Kidney (tissue), 14 donors: ENCODE measurements around the gene HHATL. TPM values are rescaled to one million over a fixed set of nuclear protein-coding genes. Genes with fewer than 3 reads are reported as not detected.

ENCODE experiments used
- DNase-seq, 5 donors: peaks; one replicate each; pipeline ENCODE4 v3.0.0-alpha.2; 2013 to 2020
- FAIRE-seq: peaks from 2 replicates; lab custom pipeline; 2012; peaks lifted over from hg19 to GRCh38; lab: Jason Lieb, UNC
- H3K27ac ChIP-seq, 2 donors: one replicate each; pipeline ENCODE4 v1.7.0; 2013; ENCODE audit warnings: low read depth in 2 of 2, low read length in 2 of 2, inconsistent platforms in 1 of 2
- H3K27me3 ChIP-seq: one replicate; pipeline ENCODE4 v1.7.1; 2013; ENCODE audit warnings: low read length, inconsistent platforms; ENCODE audit not compliant: control insufficient read depth, insufficient read depth
- H3K36me3 ChIP-seq, 3 donors: one replicate each; pipeline versions ENCODE4 v1.7.0 to v1.7.1; 2013; ENCODE audit warnings: low read length in 3 of 3, control low read depth in 1 of 3, inconsistent platforms in 1 of 3; ENCODE audit not compliant: insufficient read depth in 3 of 3, control insufficient read depth in 2 of 3
- H3K4me1 ChIP-seq, 3 donors: one replicate each; pipeline versions ENCODE4 v1.7.0 to v1.7.1; 2013; ENCODE audit warnings: low read length in 3 of 3, inconsistent platforms in 1 of 3, low read depth in 1 of 3; ENCODE audit not compliant: control insufficient read depth in 2 of 3, insufficient read depth in 2 of 3
- H3K4me3 ChIP-seq, 3 donors: one replicate each; pipeline versions ENCODE4 v1.7.0 to v1.8.1; 2013; ENCODE audit warnings: low read length in 3 of 3, control low read depth in 1 of 3, inconsistent platforms in 1 of 3
- H3K9ac ChIP-seq, 3 donors: one replicate each; pipeline versions ENCODE4 v1.7.0 to v1.7.1; 2013; ENCODE audit warnings: low read length in 3 of 3, control low read depth in 1 of 3, inconsistent platforms in 1 of 3
- H3K9me3 ChIP-seq, 3 donors: one replicate each; pipeline versions ENCODE4 v1.7.0 to v1.7.1; 2013; ENCODE audit warnings: low read length in 3 of 3, control low read depth in 1 of 3, inconsistent platforms in 1 of 3; ENCODE audit not compliant: control insufficient read depth in 2 of 3, insufficient read depth in 1 of 3
- CTCF ChIP-seq: IDR thresholded peaks from 3 replicates; pipeline ENCODE4 v1.5.1; 2012; ENCODE audit warnings: mild to moderate bottlenecking, moderate library complexity, borderline replicate concordance; ENCODE audit not compliant: insufficient read depth; ENCODE audit errors: extremely low read depth
- intact Hi-C: fragments of 100-400 bp; cut with DNase I; formaldehyde crosslinking; loops from one replicate; pipeline ENCODE4 v1.11.1; 2022
- polyA plus RNA-seq: library from polyadenylated mRNA; stranded (reverse); fragments of 350-450 nt; fragmentation: Illumina TruSeq; extraction: RNeasy Lipid Tissue Mini Kit (QIAGEN cat#74804); gene quantifications from one replicate; pipeline ENCODE4 v1.2.3, GENCODE V29; 2014; ENCODE audit warnings: low read depth, low replicate concordance; ENCODE audit not compliant: insufficient read depth
- total RNA-seq: library from RNA; stranded (reverse); fragmentation: NEBNext Ultra II Directional; extraction: Animal tissue kit (Norgen Biotek cat#: 25700); gene quantifications from one replicate; pipeline ENCODE4 v1.2.1, GENCODE V29; 2021
- donor health status: control.
- donor health status: control.
- donor health status: control.
- donor health status: control.
- donor health status: control.
- donor health status: DM: yes; HTN: yes; CAD: no.
- donor health status: Normal renal cell carcinoma (clear cell type).

HHATL gene
- total and polyA plus RNA-seq, 2 donors from 2014 or later: not detected

- no peak for DNase-seq
- FAIRE-seq: no peak
Measured at GRCh38 chr3:42729404-42730145, 27.0 kb upstream of the HHATL start.

GRCh38 chr3:42728668-42729364, 26.2 kb upstream of the HHATL start:
- Histone ChIP-seq H3K9me3 (no peaks in the 10 kb centered on the region), H3K9ac (no peak overlapping the region)
- no peak for FAIRE-seq

More at GRCh38 chr3:42729404-42730145, 27.0 kb upstream of the HHATL start:
- Histone ChIP-seq H3K4me3 (no peak overlapping the region), H3K9ac (no peak overlapping the region), H3K9me3 (no peaks in the 10 kb centered on the region), H3K4me1 (no peaks in the 10 kb centered on the region), H3K27ac (no peak overlapping the region), H3K36me3 (no peaks in the 10 kb centered on the region), H3K27me3 (no peaks in the 10 kb centered on the region)
- TF ChIP-seq CTCF: no peak
- intact Hi-C loops: no loop called here

GRCh38 chr3:42728056-42728455, 25.5 kb upstream of the HHATL start:
- Histone ChIP-seq H3K9me3 (no peaks in the 10 kb centered on the region), H3K4me1 (no peaks in the 10 kb centered on the region), H3K4me3 (no peak overlapping the region), H3K27ac (no peak overlapping the region), H3K9ac (no peak overlapping the region), H3K36me3 (no peaks in the 10 kb centered on the region), H3K27me3 (no peaks in the 10 kb centered on the region)
- FAIRE-seq (no peak), DNase-seq (peak in 1 of 5 donors; percentile 28)
- intact Hi-C loops: no loop called here
- TF ChIP-seq CTCF: no peak

More at GRCh38 chr3:42728668-42729364, 26.2 kb upstream of the HHATL start:
- intact Hi-C loops: no loop called here
- H3K27ac ChIP-seq: no peak overlapping the region
- H3K4me3 ChIP-seq: no peak overlapping the region
- no peaks in the 10 kb centered on the region for H3K36me3 ChIP-seq
- TF ChIP-seq CTCF: no peak
- H3K4me1 ChIP-seq: no peaks in the 10 kb centered on the region
- DNase-seq: no peak
- no peaks in the 10 kb centered on the region for H3K27me3 ChIP-seq
